Umbilical cord (tissue), 2 donors: ENCODE data around the gene CCDC184. TPM values are rescaled to one million over a fixed set of nuclear protein-coding genes. Genes with fewer than 3 reads are reported as not detected.
"Not testable (repeated sequence)": the region's sequence is repeated elsewhere in the genome, so short reads cannot be mapped to it uniquely, and the experiment has no call there.

ENCODE experiments used
- DNase-seq: peaks from one replicate; pipeline ENCODE4 v3.0.0-alpha.2; 2015; ENCODE audit warnings: low spot score
- total RNA-seq: library from RNA; depleted of rRNA; stranded (reverse); fragments of >200 nt; gene quantifications from one replicate; pipeline ENCODE4 v1.2.3, GENCODE V29; 2014; ENCODE audit warnings: low replicate concordance; ENCODE audit not compliant: insufficient read depth

Gene CCDC184
- total RNA-seq, 1 donor from 2014 or later: 0.72 TPM

GRCh38 chr12:48203192-48203591 is 19.7 kb downstream of the CCDC184 start, which contains the start of gene OR10AD1:
OR10AD1 (minus strand) TSS chr12:48203292; CDS start chr12:48203292, 0 bp downstream.
- DNase-seq: no peak

- DNase-seq: not testable (repeated sequence)
These were observed 26.1 kb downstream of the CCDC184 start for GRCh38 chr12:48209495-48209894.

GRCh38 chr12:48216785-48217184 is 33.3 kb downstream of the CCDC184 start:
- DNase-seq: no peak

GRCh38 chr12:48219631-48220030 is 36.2 kb downstream of the CCDC184 start:
- DNase-seq: no peak

- DNase-seq: no peak
These were observed 37.3 kb downstream of the CCDC184 start for GRCh38 chr12:48220701-48221100.

GRCh38 chr12:48221645-48222044 is 38.2 kb downstream of the CCDC184 start:
- no peak for DNase-seq

GRCh38 chr12:48224533-48224932 is 41.1 kb downstream of the CCDC184 start:
- not testable (repeated sequence) for DNase-seq

GRCh38 chr12:48231169-48231958 is 47.9 kb downstream of the CCDC184 start:
- not testable (repeated sequence) for DNase-seq

Other genes starting within 250 kb of the CCDC184 start
- gene TMEM106C, start 220.0 kb upstream of the CCDC184 start, total RNA-seq: 35.6 TPM
- gene COL2A1, start 179.2 kb upstream of the CCDC184 start, total RNA-seq: 0.48 TPM
- 45.0 TPM for gene SENP1, start 77.6 kb upstream of the CCDC184 start, total RNA-seq
- gene PFKM, start 64.3 kb upstream of the CCDC184 start, total RNA-seq: 74.9 TPM
- 11.1 TPM for gene ASB8, start 26.1 kb upstream of the CCDC184 start, total RNA-seq
- gene OR10AD1, start 19.6 kb downstream of the CCDC184 start, total RNA-seq: 0.96 TPM
- gene ZNF641, start 167.3 kb downstream of the CCDC184 start, total RNA-seq: 61.4 TPM